Measurements from ENCODE around the gene LMO1. TPM values are rescaled to one million over a fixed set of nuclear protein-coding genes. Genes with fewer than 3 reads are reported as not detected.
A peak's percentile ranks its signal among the peaks of the same experiment; 100 is the strongest.

Gene LMO1
- total RNA-seq, 2 donors from 2014 or later, result not detected

- no peak for TF ChIP-seq CTCF (IDR thresholded peaks at IDR 0.05)
- H3K27ac ChIP-seq, result peak overlapping the region in 1 of 2 donors; percentile 50
- no peaks in the 10 kb centered on the region for H3K36me3 ChIP-seq
- DNase-seq (ENCODE audit: low spot score), result no peak
- H3K9me3 ChIP-seq, result no peaks in the 10 kb centered on the region
- H3K4me1 ChIP-seq, result peaks cover 0 to 16% of the 10 kb centered on the region in 2 donors
- H3K27me3 ChIP-seq, result no peaks in the 10 kb centered on the region
- peak overlapping the region; percentile 3 to 29 for H3K4me3 ChIP-seq
These were observed 57.2 kb downstream of the LMO1 start for GRCh38 chr11:8206251-8207079.

- no peaks in the 10 kb centered on the region for H3K36me3 ChIP-seq
- no peak overlapping the region for H3K4me3 ChIP-seq
- H3K9me3 ChIP-seq, result no peaks in the 10 kb centered on the region
- H3K27ac ChIP-seq, result no peak overlapping the region
- peaks cover 0 to 16% of the 10 kb centered on the region in 2 donors for H3K4me1 ChIP-seq
- DNase-seq (ENCODE audit: low spot score), result no peak
- no peak for TF ChIP-seq CTCF (IDR thresholded peaks at IDR 0.05)
- H3K27me3 ChIP-seq, result no peaks in the 10 kb centered on the region
These were observed 58.1 kb downstream of the LMO1 start for GRCh38 chr11:8205566-8205965.

- Histone ChIP-seq H3K4me1 (peaks cover 0 to 16% of the 10 kb centered on the region in 2 donors), H3K27me3 (no peaks in the 10 kb centered on the region), H3K9me3 (no peaks in the 10 kb centered on the region), H3K36me3 (no peaks in the 10 kb centered on the region), H3K27ac (no peak overlapping the region), H3K4me3 (no peak overlapping the region)
- DNase-seq (ENCODE audit: low spot score), result no peak
- no peak for TF ChIP-seq CTCF (IDR thresholded peaks at IDR 0.05)
These were observed 59.1 kb downstream of the LMO1 start for GRCh38 chr11:8204596-8204995.

GRCh38 chr11:8204025-8204424 is 59.7 kb downstream of the LMO1 start:
- no peaks in the 10 kb centered on the region for H3K27me3 ChIP-seq
- H3K4me3 ChIP-seq, result no peak overlapping the region
- TF ChIP-seq CTCF (IDR thresholded peaks at IDR 0.05), result no peak
- no peak overlapping the region for H3K27ac ChIP-seq
- no peaks in the 10 kb centered on the region for H3K9me3 ChIP-seq
- DNase-seq (ENCODE audit: low spot score), result no peak
- no peaks in the 10 kb centered on the region for H3K36me3 ChIP-seq
- H3K4me1 ChIP-seq, result peaks cover 0 to 16% of the 10 kb centered on the region in 2 donors

- H3K9me3 ChIP-seq, result no peaks in the 10 kb centered on the region
- TF ChIP-seq CTCF (IDR thresholded peaks at IDR 0.05), result no peak
These were observed 60.3 kb downstream of the LMO1 start for GRCh38 chr11:8203414-8203715.

More at GRCh38 chr11:8203414-8203715, 60.3 kb downstream of the LMO1 start:
- no peak overlapping the region for H3K4me3 ChIP-seq
- no peaks in the 10 kb centered on the region for H3K27me3 ChIP-seq
- H3K36me3 ChIP-seq, result no peaks in the 10 kb centered on the region
- H3K4me1 ChIP-seq, result peaks cover 0 to 16% of the 10 kb centered on the region in 2 donors
- H3K27ac ChIP-seq, result no peak overlapping the region
- DNase-seq (ENCODE audit: low spot score), result no peak
